ENCODE results near the gene XIAP.

DNA sequence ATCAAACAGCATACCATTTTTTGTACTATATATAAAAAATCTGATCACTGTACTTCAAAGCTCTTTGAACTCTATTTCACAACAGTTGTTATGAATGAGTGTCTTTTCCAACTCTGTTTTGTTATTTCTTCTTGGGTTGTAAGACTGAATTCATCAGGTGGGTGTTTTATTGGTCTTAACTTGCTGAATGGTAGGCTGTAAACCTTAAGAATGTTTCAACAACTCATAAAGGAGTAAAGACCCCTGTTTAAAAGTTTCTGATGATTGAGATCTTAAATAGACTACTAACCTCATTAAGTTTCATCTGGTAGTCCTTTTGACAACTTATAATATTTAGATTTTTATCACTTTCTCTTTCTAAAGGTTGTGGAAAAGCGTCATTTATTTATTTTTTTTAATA, 83.2 kb downstream of the XIAP start:
- TF ChIP-seq CTCF (conservative IDR thresholded peaks at IDR 0.05; ENCODE audit: low read depth in 2 of 2): no peak
- TF ChIP-seq POLR2AphosphoS5 (IDR thresholded peaks at IDR 0.05; ENCODE audit: low read depth): no peak
- no peak for TF ChIP-seq ZNF331 (CRISPR knock-in tag; IDR thresholded peaks at IDR 0.05; ENCODE audit: low read depth)
- no peak for TF ChIP-seq EZH2 (IDR thresholded peaks at IDR 0.05; ENCODE audit: low read depth, unreplicated experiment)
- no peak for TF ChIP-seq EZH2phosphoT487 (IDR thresholded peaks at IDR 0.05; ENCODE audit: unreplicated experiment)
- no peak for TF ChIP-seq CREB1 (CRISPR knock-in tag; IDR thresholded peaks at IDR 0.05; ENCODE audit: low read depth)
- no peak for TF ChIP-seq ZNF114 (CRISPR knock-in tag; IDR thresholded peaks at IDR 0.05)
- no peak for TF ChIP-seq REST (IDR thresholded peaks at IDR 0.05; ENCODE audit: unreplicated experiment)
- no peak for TF ChIP-seq NANOG (IDR thresholded peaks at IDR 0.05; ENCODE audit: borderline replicate concordance)
- TF ChIP-seq JUNB (IDR thresholded peaks at IDR 0.05; ENCODE audit: unreplicated experiment): no peak
- TF ChIP-seq, protein P1, sequence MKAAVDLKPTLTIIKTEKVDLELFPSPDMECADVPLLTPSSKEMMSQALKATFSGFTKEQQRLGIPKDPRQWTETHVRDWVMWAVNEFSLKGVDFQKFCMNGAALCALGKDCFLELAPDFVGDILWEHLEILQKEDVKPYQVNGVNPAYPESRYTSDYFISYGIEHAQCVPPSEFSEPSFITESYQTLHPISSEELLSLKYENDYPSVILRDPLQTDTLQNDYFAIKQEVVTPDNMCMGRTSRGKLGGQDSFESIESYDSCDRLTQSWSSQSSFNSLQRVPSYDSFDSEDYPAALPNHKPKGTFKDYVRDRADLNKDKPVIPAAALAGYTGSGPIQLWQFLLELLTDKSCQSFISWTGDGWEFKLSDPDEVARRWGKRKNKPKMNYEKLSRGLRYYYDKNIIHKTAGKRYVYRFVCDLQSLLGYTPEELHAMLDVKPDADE (IDR thresholded peaks at IDR 0.05): no peak
- TF ChIP-seq, protein P2, sequence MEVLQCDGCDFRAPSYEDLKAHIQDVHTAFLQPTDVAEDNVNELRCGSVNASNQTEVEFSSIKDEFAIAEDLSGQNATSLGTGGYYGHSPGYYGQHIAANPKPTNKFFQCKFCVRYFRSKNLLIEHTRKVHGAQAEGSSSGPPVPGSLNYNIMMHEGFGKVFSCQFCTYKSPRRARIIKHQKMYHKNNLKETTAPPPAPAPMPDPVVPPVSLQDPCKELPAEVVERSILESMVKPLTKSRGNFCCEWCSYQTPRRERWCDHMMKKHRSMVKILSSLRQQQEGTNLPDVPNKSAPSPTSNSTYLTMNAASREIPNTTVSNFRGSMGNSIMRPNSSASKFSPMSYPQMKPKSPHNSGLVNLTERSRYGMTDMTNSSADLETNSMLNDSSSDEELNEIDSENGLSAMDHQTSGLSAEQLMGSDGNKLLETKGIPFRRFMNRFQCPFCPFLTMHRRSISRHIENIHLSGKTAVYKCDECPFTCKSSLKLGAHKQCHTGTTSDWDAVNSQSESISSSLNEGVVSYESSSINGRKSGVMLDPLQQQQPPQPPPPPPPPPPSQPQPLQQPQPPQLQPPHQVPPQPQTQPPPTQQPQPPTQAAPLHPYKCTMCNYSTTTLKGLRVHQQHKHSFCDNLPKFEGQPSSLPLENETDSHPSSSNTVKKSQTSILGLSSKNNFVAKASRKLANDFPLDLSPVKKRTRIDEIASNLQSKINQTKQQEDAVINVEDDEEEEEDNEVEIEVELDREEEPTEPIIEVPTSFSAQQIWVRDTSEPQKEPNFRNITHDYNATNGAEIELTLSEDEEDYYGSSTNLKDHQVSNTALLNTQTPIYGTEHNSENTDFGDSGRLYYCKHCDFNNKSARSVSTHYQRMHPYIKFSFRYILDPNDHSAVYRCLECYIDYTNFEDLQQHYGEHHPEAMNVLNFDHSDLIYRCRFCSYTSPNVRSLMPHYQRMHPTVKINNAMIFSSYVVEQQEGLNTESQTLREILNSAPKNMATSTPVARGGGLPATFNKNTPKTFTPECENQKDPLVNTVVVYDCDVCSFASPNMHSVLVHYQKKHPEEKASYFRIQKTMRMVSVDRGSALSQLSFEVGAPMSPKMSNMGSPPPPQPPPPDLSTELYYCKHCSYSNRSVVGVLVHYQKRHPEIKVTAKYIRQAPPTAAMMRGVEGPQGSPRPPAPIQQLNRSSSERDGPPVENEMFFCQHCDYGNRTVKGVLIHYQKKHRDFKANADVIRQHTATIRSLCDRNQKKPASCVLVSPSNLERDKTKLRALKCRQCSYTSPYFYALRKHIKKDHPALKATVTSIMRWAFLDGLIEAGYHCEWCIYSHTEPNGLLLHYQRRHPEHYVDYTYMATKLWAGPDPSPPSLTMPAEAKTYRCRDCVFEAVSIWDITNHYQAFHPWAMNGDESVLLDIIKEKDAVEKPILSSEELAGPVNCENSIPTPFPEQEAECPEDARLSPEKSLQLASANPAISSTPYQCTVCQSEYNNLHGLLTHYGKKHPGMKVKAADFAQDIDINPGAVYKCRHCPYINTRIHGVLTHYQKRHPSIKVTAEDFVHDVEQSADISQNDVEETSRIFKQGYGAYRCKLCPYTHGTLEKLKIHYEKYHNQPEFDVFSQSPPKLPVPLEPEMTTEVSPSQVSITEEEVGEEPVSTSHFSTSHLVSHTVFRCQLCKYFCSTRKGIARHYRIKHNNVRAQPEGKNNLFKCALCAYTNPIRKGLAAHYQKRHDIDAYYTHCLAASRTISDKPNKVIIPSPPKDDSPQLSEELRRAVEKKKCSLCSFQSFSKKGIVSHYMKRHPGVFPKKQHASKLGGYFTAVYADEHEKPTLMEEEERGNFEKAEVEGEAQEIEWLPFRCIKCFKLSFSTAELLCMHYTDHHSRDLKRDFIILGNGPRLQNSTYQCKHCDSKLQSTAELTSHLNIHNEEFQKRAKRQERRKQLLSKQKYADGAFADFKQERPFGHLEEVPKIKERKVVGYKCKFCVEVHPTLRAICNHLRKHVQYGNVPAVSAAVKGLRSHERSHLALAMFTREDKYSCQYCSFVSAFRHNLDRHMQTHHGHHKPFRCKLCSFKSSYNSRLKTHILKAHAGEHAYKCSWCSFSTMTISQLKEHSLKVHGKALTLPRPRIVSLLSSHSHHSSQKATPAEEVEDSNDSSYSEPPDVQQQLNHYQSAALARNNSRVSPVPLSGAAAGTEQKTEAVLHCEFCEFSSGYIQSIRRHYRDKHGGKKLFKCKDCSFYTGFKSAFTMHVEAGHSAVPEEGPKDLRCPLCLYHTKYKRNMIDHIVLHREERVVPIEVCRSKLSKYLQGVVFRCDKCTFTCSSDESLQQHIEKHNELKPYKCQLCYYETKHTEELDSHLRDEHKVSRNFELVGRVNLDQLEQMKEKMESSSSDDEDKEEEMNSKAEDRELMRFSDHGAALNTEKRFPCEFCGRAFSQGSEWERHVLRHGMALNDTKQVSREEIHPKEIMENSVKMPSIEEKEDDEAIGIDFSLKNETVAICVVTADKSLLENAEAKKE (CRISPR knock-in tag; IDR thresholded peaks at IDR 0.05): no peak
